BE2C (cell line): ENCODE data around the gene HOXB6.

Experiments
- DNase-seq: peaks from one replicate; pipeline ENCODE4 v3.0.0-alpha.2; 2020
- H3K27me3 ChIP-seq: fragments of 250-450 bp; sonication (Bioruptor Pico); 2 replicates; pipeline ENCODE4 v1.5.1; 2020; ENCODE audit warnings: mild to moderate bottlenecking
- H3K36me3 ChIP-seq: fragments of 250-450 bp; sonication (Bioruptor Pico); 2 replicates; pipeline ENCODE4 v1.5.1; 2020; ENCODE audit warnings: mild to moderate bottlenecking
- H3K4me1 ChIP-seq: fragments of 250-450 bp; sonication (Bioruptor Pico); 2 replicates; pipeline ENCODE4 v1.5.1; 2020
- H3K4me3 ChIP-seq: 2 replicates; pipeline ENCODE4 v1.5.1; 2011; ENCODE audit warnings: low read depth, low read length
- H3K9me3 ChIP-seq: fragments of 250-450 bp; sonication (Bioruptor Pico); 2 replicates; pipeline ENCODE4 v1.5.1; 2020
- TF ChIP-seq, protein P1 (sequence below): IDR thresholded peaks from 2 replicates; pipeline ENCODE4 v1.5.1; 2012; ENCODE audit warnings: mild to moderate bottlenecking, low read depth, low read length

Gene HOXB6

DNA sequence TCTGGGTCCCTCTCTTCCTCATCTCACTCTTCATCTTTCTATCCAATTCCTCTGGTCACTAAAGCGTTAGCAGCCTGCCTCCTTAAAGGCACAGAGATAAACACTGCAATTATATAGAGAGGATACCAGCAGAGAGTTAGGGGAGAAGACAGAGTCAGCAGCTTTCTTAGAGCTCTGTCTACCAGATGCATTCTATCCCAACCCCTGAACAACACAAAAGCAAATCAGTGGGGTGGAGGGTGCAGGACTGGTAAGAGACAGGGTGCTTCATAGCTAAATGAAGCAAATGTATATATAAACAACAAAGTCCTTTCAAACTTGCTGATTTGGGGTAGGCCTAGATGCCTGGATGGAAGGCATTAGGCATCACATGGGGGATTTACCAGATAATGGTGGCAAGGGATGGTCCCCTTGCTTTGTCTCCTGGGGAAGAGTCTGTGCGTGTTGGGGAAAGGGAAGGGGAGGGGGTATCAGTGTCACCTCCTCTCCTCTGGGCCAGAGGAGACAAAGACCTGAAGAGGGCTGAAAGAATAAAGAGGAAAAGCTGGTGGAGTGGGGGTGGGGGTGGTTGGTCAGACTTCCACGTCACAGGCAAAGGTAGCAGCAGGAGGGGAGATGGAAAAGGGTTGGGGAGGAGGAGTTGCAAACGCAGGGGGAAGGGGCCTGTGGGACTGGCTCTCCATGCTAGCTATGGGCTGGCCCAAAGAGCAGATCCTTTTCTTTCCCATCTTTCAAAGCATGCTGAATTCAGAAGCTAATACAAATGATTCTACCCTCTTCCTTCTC is 38.7 kb downstream of the HOXB6 start:
- H3K4me3 ChIP-seq = no peak overlapping the region
- no peaks in the 10 kb centered on the region for H3K4me1 ChIP-seq
- H3K9me3 ChIP-seq = no peaks in the 10 kb centered on the region
- no peaks in the 10 kb centered on the region for H3K36me3 ChIP-seq
- TF ChIP-seq, protein P1, sequence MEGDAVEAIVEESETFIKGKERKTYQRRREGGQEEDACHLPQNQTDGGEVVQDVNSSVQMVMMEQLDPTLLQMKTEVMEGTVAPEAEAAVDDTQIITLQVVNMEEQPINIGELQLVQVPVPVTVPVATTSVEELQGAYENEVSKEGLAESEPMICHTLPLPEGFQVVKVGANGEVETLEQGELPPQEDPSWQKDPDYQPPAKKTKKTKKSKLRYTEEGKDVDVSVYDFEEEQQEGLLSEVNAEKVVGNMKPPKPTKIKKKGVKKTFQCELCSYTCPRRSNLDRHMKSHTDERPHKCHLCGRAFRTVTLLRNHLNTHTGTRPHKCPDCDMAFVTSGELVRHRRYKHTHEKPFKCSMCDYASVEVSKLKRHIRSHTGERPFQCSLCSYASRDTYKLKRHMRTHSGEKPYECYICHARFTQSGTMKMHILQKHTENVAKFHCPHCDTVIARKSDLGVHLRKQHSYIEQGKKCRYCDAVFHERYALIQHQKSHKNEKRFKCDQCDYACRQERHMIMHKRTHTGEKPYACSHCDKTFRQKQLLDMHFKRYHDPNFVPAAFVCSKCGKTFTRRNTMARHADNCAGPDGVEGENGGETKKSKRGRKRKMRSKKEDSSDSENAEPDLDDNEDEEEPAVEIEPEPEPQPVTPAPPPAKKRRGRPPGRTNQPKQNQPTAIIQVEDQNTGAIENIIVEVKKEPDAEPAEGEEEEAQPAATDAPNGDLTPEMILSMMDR = no peak
- peaks cover 99% of the 10 kb centered on the region for H3K27me3 ChIP-seq
- DNase-seq = no peak

DNA sequence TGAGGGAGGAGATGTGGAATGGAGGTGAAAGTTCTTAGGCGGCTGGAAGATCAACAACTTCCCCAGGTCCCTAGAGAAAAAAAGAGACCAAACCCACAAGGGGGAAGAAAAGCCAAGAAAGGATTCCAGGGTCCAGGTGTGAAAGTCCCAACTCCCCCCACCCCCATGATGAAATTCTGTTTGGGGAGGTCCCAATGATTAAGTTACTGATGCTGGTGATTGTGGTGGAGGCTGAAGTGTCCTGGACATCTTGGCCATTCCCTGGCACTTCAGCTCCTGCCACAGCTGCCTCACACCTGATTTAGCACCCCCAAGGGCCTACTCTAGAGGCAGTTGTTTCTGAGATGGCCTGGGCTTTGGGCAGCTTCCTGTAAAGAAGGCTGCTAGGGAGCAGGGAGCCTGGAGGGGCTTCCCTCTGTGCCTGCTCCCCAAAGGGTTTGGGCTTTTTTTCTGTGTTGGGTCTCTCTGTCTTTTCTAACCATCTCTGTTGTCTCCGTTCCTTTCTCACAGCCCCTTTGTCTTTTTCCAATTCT is 39.7 kb downstream of the HOXB6 start:
- DNase-seq = no peak
- Histone ChIP-seq H3K4me1 (no peaks in the 10 kb centered on the region), H3K4me3 (no peak overlapping the region), H3K36me3 (no peaks in the 10 kb centered on the region), H3K27me3 (peaks cover 99% of the 10 kb centered on the region), H3K9me3 (no peaks in the 10 kb centered on the region)
- TF ChIP-seq, protein P1 = no peak

DNA sequence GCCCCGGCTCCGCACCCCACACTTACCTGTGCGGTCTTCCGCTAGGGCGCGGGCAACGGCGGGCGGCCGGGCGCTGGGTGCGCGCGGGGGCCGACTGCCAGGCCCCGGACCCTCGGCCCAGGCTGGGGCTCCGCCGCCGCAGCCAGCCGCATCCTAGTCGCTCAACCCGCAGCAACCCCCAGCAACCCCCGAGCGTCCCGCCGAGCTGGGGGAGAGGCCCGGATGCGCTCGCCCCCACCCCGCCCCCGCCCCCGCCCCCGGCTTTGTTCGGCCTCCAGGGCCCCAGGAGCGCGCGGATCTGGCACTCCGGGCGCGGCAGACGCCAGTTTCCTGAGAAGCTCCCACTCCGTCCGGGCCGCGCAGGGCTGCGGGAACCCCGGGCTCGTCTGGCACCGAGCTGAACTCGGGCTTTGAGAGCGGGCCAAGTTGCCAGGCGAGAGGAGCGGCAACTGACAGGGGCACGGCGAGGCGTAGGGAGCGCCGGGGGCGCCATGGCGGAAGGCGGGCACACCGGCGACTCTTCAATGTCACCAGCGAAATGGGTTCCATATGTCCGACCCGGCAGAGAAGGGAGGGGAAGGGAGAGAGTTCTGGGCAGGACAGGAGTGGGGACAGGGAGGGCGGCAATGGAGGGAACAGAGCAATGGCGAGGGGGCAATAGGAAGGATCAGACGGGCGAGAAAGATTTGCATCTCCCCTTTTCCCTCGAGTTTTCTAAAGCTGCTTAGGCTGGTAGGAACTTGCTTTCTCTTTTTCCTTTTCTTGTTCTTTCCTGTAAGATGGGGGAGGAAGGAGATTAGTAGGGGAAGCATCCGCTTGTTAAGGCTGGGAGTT is 40.4 kb downstream of the HOXB6 start:
- Histone ChIP-seq H3K36me3 (no peaks in the 10 kb centered on the region), H3K4me1 (no peaks in the 10 kb centered on the region), H3K9me3 (no peaks in the 10 kb centered on the region), H3K27me3 (peaks cover 99% of the 10 kb centered on the region), H3K4me3 (no peak overlapping the region)
- TF ChIP-seq, protein P1 = no peak
- DNase-seq = no peak

DNA sequence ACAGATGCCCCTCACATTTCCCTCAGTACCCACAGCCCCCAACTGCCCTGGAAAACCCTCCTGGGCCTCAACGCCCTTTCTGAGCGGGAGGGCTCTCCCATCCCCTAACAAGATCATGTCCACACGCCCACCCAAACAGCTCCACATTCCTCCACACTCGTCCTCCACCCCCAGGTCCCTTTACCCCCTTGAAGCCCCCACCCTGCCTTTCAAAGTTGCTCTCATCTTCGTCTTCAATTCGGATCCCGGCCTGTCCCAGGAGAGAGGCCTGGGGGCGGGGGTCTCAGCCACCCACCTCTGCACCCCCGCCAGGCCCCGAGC is 41.0 kb downstream of the HOXB6 start:
- TF ChIP-seq, protein P1 = no peak
- Histone ChIP-seq H3K27me3 (peaks cover 99% of the 10 kb centered on the region), H3K9me3 (no peaks in the 10 kb centered on the region), H3K4me3 (no peak overlapping the region), H3K4me1 (no peaks in the 10 kb centered on the region), H3K36me3 (no peaks in the 10 kb centered on the region)
- DNase-seq = no peak

DNA sequence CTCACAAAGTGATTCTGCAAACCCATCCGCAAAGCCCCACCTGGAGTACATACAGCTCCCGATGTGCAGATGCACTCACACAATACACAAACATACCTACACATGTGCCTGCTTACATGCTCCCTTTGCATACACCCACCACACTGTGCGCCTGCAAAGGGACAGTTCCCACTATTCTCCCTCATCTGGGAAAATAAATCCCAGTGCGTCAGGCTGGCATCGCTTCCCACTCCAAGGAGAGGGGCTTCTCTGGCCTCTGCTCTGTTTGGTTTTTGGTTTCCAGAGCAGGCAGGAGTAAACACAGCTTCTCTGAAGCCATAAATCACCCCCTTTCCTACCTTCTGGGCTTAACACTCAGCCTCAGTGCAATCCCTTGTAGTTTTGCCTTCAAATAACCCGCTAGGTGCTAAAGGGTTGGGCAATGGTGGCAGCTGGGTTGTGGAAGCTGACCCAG is 41.4 kb downstream of the HOXB6 start:
- H3K4me3 ChIP-seq = no peak overlapping the region
- H3K36me3 ChIP-seq = no peaks in the 10 kb centered on the region
- no peaks in the 10 kb centered on the region for H3K9me3 ChIP-seq
- H3K4me1 ChIP-seq = no peaks in the 10 kb centered on the region
- H3K27me3 ChIP-seq = peaks cover 99% of the 10 kb centered on the region
- DNase-seq = no peak
- TF ChIP-seq, protein P1 = no peak
